A673 (cell line): Measurements from ENCODE around the gene HBG2. TPM values are rescaled to one million over a fixed set of nuclear protein-coding genes. Genes with fewer than 3 reads are reported as not detected.
"Not testable (repeated sequence)": the region's sequence is repeated elsewhere in the genome, so short reads cannot be mapped to it uniquely, and the experiment has no call there.

Source experiments
- Bru-seq: library from RNA; stranded (reverse); fragments of 400-500 nt; gene quantifications from one replicate; lab custom pipeline; 2021; lab: Mats Ljungman, UMichigan
- BruChase-seq, 2 experiments: library from RNA; stranded (reverse); fragments of 400-500 nt; gene quantifications; one replicate each; lab custom pipeline; 2021; lab: Mats Ljungman, UMichigan
- BruUV-seq: library from RNA; stranded (reverse); fragments of 400-500 nt; replicated peaks from 2 replicates; lab custom pipeline; 2021; lab: Mats Ljungman, UMichigan
- CTCF ChIA-PET: fragments of 300-600 bp; sonication (Branson Sonifier 250); formaldehyde crosslinking; loops from one replicate; lab custom pipeline; 2022; ENCODE audit warnings: antibody characterized with exemption; lab: Charles Lee
- POLR2A ChIA-PET: fragments of 300-600 bp; sonication (Branson Sonifier 250); formaldehyde crosslinking; loops from one replicate; lab custom pipeline; 2022; ENCODE audit warnings: antibody characterized with exemption; ENCODE audit not compliant: low non-redundant PET; lab: Charles Lee
- DNase-seq: peaks from one replicate; pipeline ENCODE4 v3.0.0-alpha.2; 2015; ENCODE audit warnings: low spot score
- H3K27ac ChIP-seq: fragments of 200-600 bp; sonication (generic); 2 replicates; pipeline ENCODE4 v1.5.1; 2016; ENCODE audit warnings: mixed run types, low read depth, mild to moderate bottlenecking, mixed read lengths, antibody characterized with exemption, low read length; ENCODE audit not compliant: poor library complexity, severe bottlenecking
- H3K27me3 ChIP-seq: fragments of 200-600 bp; sonication (generic); replicated peaks from 2 replicates; pipeline ENCODE4 v1.6.1; 2017; ENCODE audit warnings: mixed run types, low read depth, mild to moderate bottlenecking, mixed read lengths, antibody characterized with exemption, low read length; ENCODE audit not compliant: insufficient read depth, poor library complexity
- H3K36me3 ChIP-seq: fragments of 200-600 bp; sonication (generic); 2 replicates; pipeline ENCODE4 v1.6.1; 2016; ENCODE audit warnings: mixed run types, mild to moderate bottlenecking, mixed read lengths, antibody characterized with exemption, low read length; ENCODE audit not compliant: insufficient read depth, poor library complexity, severe bottlenecking
- H3K4me1 ChIP-seq: fragments of 200-600 bp; sonication (generic); 2 replicates; pipeline ENCODE4 v1.6.1; 2017; ENCODE audit warnings: mixed run types, mild to moderate bottlenecking, mixed read lengths, antibody characterized with exemption, low read length; ENCODE audit not compliant: insufficient read depth, poor library complexity, severe bottlenecking
- H3K4me3 ChIP-seq: fragments of 200-600 bp; sonication (generic); 2 replicates; pipeline ENCODE4 v1.5.1; 2016; ENCODE audit warnings: low read depth, mixed run types, mild to moderate bottlenecking, mixed read lengths, low read length; ENCODE audit not compliant: poor library complexity, severe bottlenecking
- H3K9me3 ChIP-seq: fragments of 200-600 bp; sonication (generic); 2 replicates; pipeline ENCODE4 v1.6.1; 2016; ENCODE audit warnings: mixed run types, low read depth, mild to moderate bottlenecking, mixed read lengths, antibody characterized with exemption, low read length; ENCODE audit not compliant: poor library complexity, severe bottlenecking
- CTCF ChIP-seq: fragments of 300-800, 200-600 bp; sonication (generic); conservative IDR thresholded peaks from 2 replicates; pipeline ENCODE4 v1.5.1; 2017; ENCODE audit warnings: low read depth, mild to moderate bottlenecking, antibody characterized with exemption, low read length, moderate library complexity, mixed read lengths
- EZH2 ChIP-seq: fragments of 200-600 bp; sonication (generic); IDR thresholded peaks from 2 replicates; pipeline ENCODE4 v1.6.1; 2017; ENCODE audit warnings: borderline replicate concordance, low read depth, mild to moderate bottlenecking, mixed read lengths, antibody characterized with exemption, low read length; ENCODE audit not compliant: poor library complexity, severe bottlenecking
- intact Hi-C: fragments of 100-400 bp; cut with micrococcal nuclease; formaldehyde crosslinking; loops from one replicate; pipeline ENCODE4 v1.10.0; 2022; ENCODE audit not compliant: unreplicated experiment
- long read RNA-seq: library from polyadenylated mRNA; stranded (forward); transcript quantifications from one replicate; pipeline ENCODE4 v2.0.0, GENCODE V29; 2022
- total RNA-seq: library from RNA; stranded (reverse); gene quantifications from 2 replicates; pipeline ENCODE4 v1.2.3, GENCODE V29; 2021

The HBG2 gene
- total RNA-seq, result not detected in 2 replicates
- Bru-seq, nascent RNA, result not detected
- not detected for BruChase-seq, experiment 1, labeled RNA remaining after a 2-hour chase
- BruChase-seq, experiment 2, labeled RNA remaining after a 6-hour chase, result percentile 24 among the genes with signal in this experiment
- long read RNA-seq, result 0 reads

GRCh38 chr11:5254646-5255413 lies at the start of gene HBG2:
Gene HBG2 (minus strand): TSS chr11:5254781. CDS start chr11:5254728, 53 bp downstream.
- BruUV-seq, H3K4me1 ChIP-seq, CTCF ChIA-PET, H3K27me3 ChIP-seq, POLR2A ChIA-PET, H3K9me3 ChIP-seq, DNase-seq, H3K27ac ChIP-seq, H3K4me3 ChIP-seq, intact Hi-C loops, H3K36me3 ChIP-seq: not testable (repeated sequence)

DNA sequence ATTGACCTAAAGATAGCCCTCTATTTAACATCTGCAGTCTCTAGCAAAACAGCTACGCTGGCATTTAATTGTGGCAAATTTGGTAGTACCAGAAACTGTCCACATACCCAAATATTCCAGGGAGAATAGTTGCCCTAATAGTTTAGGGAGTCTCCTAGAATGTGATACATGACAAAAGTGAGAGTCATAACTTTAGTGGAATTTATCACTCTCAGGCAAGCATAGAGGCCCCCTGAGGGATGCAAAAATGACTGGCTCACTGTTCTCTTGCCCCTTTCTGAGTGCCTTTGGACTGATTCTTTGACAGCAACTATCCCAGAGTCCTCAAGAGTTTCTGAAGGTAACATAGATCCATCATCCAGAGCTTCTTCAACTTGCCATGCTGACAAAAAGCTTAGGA lies 49.5 kb upstream of the HBG2 start:
- no peaks in the 10 kb centered on the region for H3K36me3 ChIP-seq
- no peak overlapping the region for H3K4me3 ChIP-seq
- no peak for DNase-seq
- no TSS peak for BruUV-seq
- no peaks in the 10 kb centered on the region for H3K4me1 ChIP-seq
- ChIA-PET POLR2A (no interaction called here), CTCF (no interaction called here)
- TF ChIP-seq CTCF, result no peak
- intact Hi-C loops, result no loop called here
- H3K27ac ChIP-seq, result no peak overlapping the region
- H3K9me3 ChIP-seq, result no peaks in the 10 kb centered on the region
- H3K27me3 ChIP-seq, result no peaks in the 10 kb centered on the region

DNA sequence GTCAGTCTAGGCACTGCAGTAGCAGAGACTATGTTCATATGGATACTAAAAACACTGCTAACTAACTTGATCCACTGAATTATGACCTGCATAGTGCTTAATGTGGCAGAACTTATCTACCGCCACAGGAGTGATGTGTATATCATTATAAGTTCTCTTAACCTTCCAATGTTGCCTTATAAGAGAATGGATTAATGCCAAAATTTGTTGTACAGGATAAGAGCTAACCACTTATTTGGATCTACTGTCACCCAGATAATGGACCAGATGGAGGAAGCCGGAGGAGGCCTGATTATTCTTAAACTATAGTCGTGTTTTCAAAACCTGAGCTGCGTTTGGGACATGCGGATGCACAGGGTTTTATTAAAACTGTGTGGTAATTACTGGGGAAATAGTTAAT lies 49.0 kb upstream of the HBG2 start:
- H3K27ac ChIP-seq, result no peak overlapping the region
- DNase-seq, result no peak
- BruUV-seq, result no TSS peak
- ChIA-PET CTCF (no interaction called here), POLR2A (no interaction called here)
- no peak for TF ChIP-seq EZH2
- no peak for TF ChIP-seq CTCF
- H3K27me3 ChIP-seq, result no peaks in the 10 kb centered on the region
- no peaks in the 10 kb centered on the region for H3K4me1 ChIP-seq
- H3K4me3 ChIP-seq, result no peak overlapping the region
- intact Hi-C loops, result no loop called here
- no peaks in the 10 kb centered on the region for H3K9me3 ChIP-seq
- H3K36me3 ChIP-seq, result no peaks in the 10 kb centered on the region
